ENCODE results near the gene SENP3.
A peak's percentile ranks its signal among the peaks of the same experiment; 100 is the strongest.

Gene SENP3

GRCh38 chr17:7577327-7578199, 15.8 kb downstream of the SENP3 start:
- no peak for DNase-seq (ENCODE audit: low spot score)

GRCh38 chr17:7579001-7579833, 17.5 kb downstream of the SENP3 start, which contains the start of gene CD68:
CD68 (plus strand) TSS chr17:7579638; CDS start chr17:7579678, 40 bp downstream.
- peak; percentile 88 for DNase-seq (ENCODE audit: low spot score)

- DNase-seq (ENCODE audit: low spot score) = no peak
Measured at GRCh38 chr17:7579834-7580603, 18.3 kb downstream of the SENP3 start.

GRCh38 chr17:7580604-7581575, 19.2 kb downstream of the SENP3 start:
- DNase-seq (ENCODE audit: low spot score) = no peak

- no peak for DNase-seq (ENCODE audit: low spot score)
Measured at GRCh38 chr17:7582396-7583252, 20.9 kb downstream of the SENP3 start.

- peak; percentile 92 for DNase-seq (ENCODE audit: low spot score)
Measured at GRCh38 chr17:7583253-7584109, 21.8 kb downstream of the SENP3 start, which contains the start of gene MPDU1. MPDU1 (plus strand) TSS chr17:7583852; CDS start chr17:7583863, 11 bp downstream.

- DNase-seq (ENCODE audit: low spot score) = no peak
Measured at GRCh38 chr17:7586673-7587419, 25.1 kb downstream of the SENP3 start.

GRCh38 chr17:7587420-7588151, 25.9 kb downstream of the SENP3 start:
- peak; percentile 90 for DNase-seq (ENCODE audit: low spot score)

- no peak for DNase-seq (ENCODE audit: low spot score)
Measured at GRCh38 chr17:7588553-7589203, 27.0 kb downstream of the SENP3 start.

- DNase-seq (ENCODE audit: low spot score) = peak; percentile 89
Measured at GRCh38 chr17:7589204-7589868, 27.6 kb downstream of the SENP3 start.

- peak; percentile 22 for DNase-seq (ENCODE audit: low spot score)
Measured at GRCh38 chr17:7589891-7590691, 28.4 kb downstream of the SENP3 start, which contains the start of gene SOX15. SOX15 (minus strand) TSS chr17:7590094; CDS start chr17:7589676, 418 bp downstream.

GRCh38 chr17:7590743-7591142, 29.0 kb downstream of the SENP3 start:
- peak; percentile 74 for DNase-seq (ENCODE audit: low spot score)

- DNase-seq (ENCODE audit: low spot score) = no peak
Measured at GRCh38 chr17:7591596-7591995, 29.9 kb downstream of the SENP3 start.

GRCh38 chr17:7592422-7593021, 30.8 kb downstream of the SENP3 start:
- no peak for DNase-seq (ENCODE audit: low spot score)

GRCh38 chr17:7593296-7593695, 31.6 kb downstream of the SENP3 start:
- DNase-seq (ENCODE audit: low spot score) = no peak
